A673 (cell line): ENCODE data around the gene TNFRSF11A. TPM values are rescaled to one million over a fixed set of nuclear protein-coding genes. Genes with fewer than 3 reads are reported as not detected.

Source experiments
- BruUV-seq: library from RNA; stranded (reverse); fragments of 400-500 nt; replicated peaks from 2 replicates; lab custom pipeline; 2021; lab: Mats Ljungman, UMichigan
- CTCF ChIA-PET: fragments of 300-600 bp; sonication (Branson Sonifier 250); formaldehyde crosslinking; loops from one replicate; lab custom pipeline; 2022; ENCODE audit warnings: antibody characterized with exemption; lab: Charles Lee
- POLR2A ChIA-PET: fragments of 300-600 bp; sonication (Branson Sonifier 250); formaldehyde crosslinking; loops from one replicate; lab custom pipeline; 2022; ENCODE audit warnings: antibody characterized with exemption; ENCODE audit not compliant: low non-redundant PET; lab: Charles Lee
- DNase-seq: peaks from one replicate; pipeline ENCODE4 v3.0.0-alpha.2; 2015; ENCODE audit warnings: low spot score
- H3K27ac ChIP-seq: fragments of 200-600 bp; sonication (generic); 2 replicates; pipeline ENCODE4 v1.5.1; 2016; ENCODE audit warnings: mixed run types, low read depth, mild to moderate bottlenecking, mixed read lengths, antibody characterized with exemption, low read length; ENCODE audit not compliant: poor library complexity, severe bottlenecking
- H3K27me3 ChIP-seq: fragments of 200-600 bp; sonication (generic); replicated peaks from 2 replicates; pipeline ENCODE4 v1.6.1; 2017; ENCODE audit warnings: mixed run types, low read depth, mild to moderate bottlenecking, mixed read lengths, antibody characterized with exemption, low read length; ENCODE audit not compliant: insufficient read depth, poor library complexity
- H3K36me3 ChIP-seq: fragments of 200-600 bp; sonication (generic); 2 replicates; pipeline ENCODE4 v1.6.1; 2016; ENCODE audit warnings: mixed run types, mild to moderate bottlenecking, mixed read lengths, antibody characterized with exemption, low read length; ENCODE audit not compliant: insufficient read depth, poor library complexity, severe bottlenecking
- H3K4me1 ChIP-seq: fragments of 200-600 bp; sonication (generic); 2 replicates; pipeline ENCODE4 v1.6.1; 2017; ENCODE audit warnings: mixed run types, mild to moderate bottlenecking, mixed read lengths, antibody characterized with exemption, low read length; ENCODE audit not compliant: insufficient read depth, poor library complexity, severe bottlenecking
- H3K4me3 ChIP-seq: fragments of 200-600 bp; sonication (generic); 2 replicates; pipeline ENCODE4 v1.5.1; 2016; ENCODE audit warnings: low read depth, mixed run types, mild to moderate bottlenecking, mixed read lengths, low read length; ENCODE audit not compliant: poor library complexity, severe bottlenecking
- H3K9me3 ChIP-seq: fragments of 200-600 bp; sonication (generic); 2 replicates; pipeline ENCODE4 v1.6.1; 2016; ENCODE audit warnings: mixed run types, low read depth, mild to moderate bottlenecking, mixed read lengths, antibody characterized with exemption, low read length; ENCODE audit not compliant: poor library complexity, severe bottlenecking
- CTCF ChIP-seq: fragments of 300-800, 200-600 bp; sonication (generic); conservative IDR thresholded peaks from 2 replicates; pipeline ENCODE4 v1.5.1; 2017; ENCODE audit warnings: low read depth, mild to moderate bottlenecking, antibody characterized with exemption, low read length, moderate library complexity, mixed read lengths
- EZH2 ChIP-seq: fragments of 200-600 bp; sonication (generic); IDR thresholded peaks from 2 replicates; pipeline ENCODE4 v1.6.1; 2017; ENCODE audit warnings: borderline replicate concordance, low read depth, mild to moderate bottlenecking, mixed read lengths, antibody characterized with exemption, low read length; ENCODE audit not compliant: poor library complexity, severe bottlenecking
- intact Hi-C: fragments of 100-400 bp; cut with micrococcal nuclease; formaldehyde crosslinking; loops from one replicate; pipeline ENCODE4 v1.10.0; 2022; ENCODE audit not compliant: unreplicated experiment
- total RNA-seq: library from RNA; stranded (reverse); gene quantifications from 2 replicates; pipeline ENCODE4 v1.2.3, GENCODE V29; 2021

TNFRSF11A gene
- total RNA-seq, 1 experiment from 2014 or later, result 0.37 TPM

- CTCF ChIA-PET, result no interaction called here
- Histone ChIP-seq H3K4me1 (no peaks in the 10 kb centered on the region), H3K4me3 (no peak overlapping the region), H3K27me3 (no peaks in the 10 kb centered on the region), H3K27ac (no peak overlapping the region), H3K36me3 (no peaks in the 10 kb centered on the region), H3K9me3 (no peaks in the 10 kb centered on the region)
- POLR2A ChIA-PET, result no interaction called here
- TF ChIP-seq CTCF (no peak), EZH2 (no peak)
- intact Hi-C loops, result no loop called here
- DNase-seq, result no peak
- BruUV-seq, result no TSS peak
Observed at GRCh38 chr18:62402342-62402948, 77.3 kb downstream of the TNFRSF11A start.

- no peaks in the 10 kb centered on the region for H3K27me3 ChIP-seq
- no TSS peak for BruUV-seq
- no peak for DNase-seq
- H3K27ac ChIP-seq, result no peak overlapping the region
- intact Hi-C loops, result no loop called here
- ChIA-PET POLR2A (no interaction called here), CTCF (no interaction called here)
- H3K4me3 ChIP-seq, result no peak overlapping the region
- H3K9me3 ChIP-seq, result no peaks in the 10 kb centered on the region
- no peaks in the 10 kb centered on the region for H3K36me3 ChIP-seq
- TF ChIP-seq EZH2, result no peak
- TF ChIP-seq CTCF, result no peak
- H3K4me1 ChIP-seq, result no peaks in the 10 kb centered on the region
Observed at GRCh38 chr18:62403120-62403519, 78.0 kb downstream of the TNFRSF11A start.

- CTCF ChIA-PET, result no interaction called here
- BruUV-seq, result no TSS peak
- H3K27ac ChIP-seq, result no peak overlapping the region
- intact Hi-C loops, result no loop called here
- H3K4me3 ChIP-seq, result no peak overlapping the region
- no peak for TF ChIP-seq EZH2
- TF ChIP-seq CTCF, result no peak
- no peak for DNase-seq
- no peaks in the 10 kb centered on the region for H3K27me3 ChIP-seq
- no peaks in the 10 kb centered on the region for H3K36me3 ChIP-seq
- no peaks in the 10 kb centered on the region for H3K4me1 ChIP-seq
- POLR2A ChIA-PET, result no interaction called here
- no peaks in the 10 kb centered on the region for H3K9me3 ChIP-seq
Observed at GRCh38 chr18:62404881-62405280, 79.8 kb downstream of the TNFRSF11A start.
